ENCODE measurements around the gene KLK1. TPM values are rescaled to one million over a fixed set of nuclear protein-coding genes. Genes with fewer than 3 reads are reported as not detected.

KLK1 gene
- total RNA-seq, 4 donors from 2014 or later, result 24.5 to 60.2 (median 47.3) TPM

GRCh38 chr19:50797429-50797780, 26.2 kb downstream of the KLK1 start:
- H3K36me3 ChIP-seq, result peaks cover 0 to 29% (median 0%) of the 10 kb centered on the region in 3 donors
- no peak for DNase-seq

GRCh38 chr19:50796634-50797428, 26.8 kb downstream of the KLK1 start:
- H3K27ac ChIP-seq, result no peak overlapping the region
- DNase-seq, result no peak
- H3K4me3 ChIP-seq, result no peak overlapping the region
- no peaks in the 10 kb centered on the region for H3K27me3 ChIP-seq
- no peak for TF ChIP-seq POLR2A (IDR thresholded peaks at IDR 0.05)
- peaks cover 0 to 29% (median 0%) of the 10 kb centered on the region in 3 donors for H3K36me3 ChIP-seq
- no peaks in the 10 kb centered on the region for H3K9me3 ChIP-seq
- H3K4me1 ChIP-seq, result peaks cover 0 to 3% (median 0%) of the 10 kb centered on the region in 4 donors

More at GRCh38 chr19:50797429-50797780, 26.2 kb downstream of the KLK1 start:
- no peak overlapping the region for H3K27ac ChIP-seq
- no peaks in the 10 kb centered on the region for H3K9me3 ChIP-seq
- TF ChIP-seq CTCF (IDR thresholded peaks at IDR 0.05) (no peak), POLR2A (IDR thresholded peaks at IDR 0.05) (no peak)
- peaks cover 0 to 7% (median 0%) of the 10 kb centered on the region in 4 donors for H3K4me1 ChIP-seq
- no peak overlapping the region for H3K4me3 ChIP-seq
- H3K27me3 ChIP-seq, result no peaks in the 10 kb centered on the region

GRCh38 chr19:50796128-50796633, 27.4 kb downstream of the KLK1 start:
- peaks cover 0 to 3% (median 0%) of the 10 kb centered on the region in 4 donors for H3K4me1 ChIP-seq
- H3K27ac ChIP-seq, result no peak overlapping the region
- H3K9me3 ChIP-seq, result no peaks in the 10 kb centered on the region
- TF ChIP-seq CTCF (IDR thresholded peaks at IDR 0.05) (no peak), POLR2A (IDR thresholded peaks at IDR 0.05) (no peak)
- no peak overlapping the region for H3K4me3 ChIP-seq
- DNase-seq, result no peak
- H3K36me3 ChIP-seq, result peaks cover 0 to 22% (median 0%) of the 10 kb centered on the region in 3 donors
- no peaks in the 10 kb centered on the region for H3K27me3 ChIP-seq

- no peak for DNase-seq
- H3K36me3 ChIP-seq, result peaks cover 0 to 20% (median 0%) of the 10 kb centered on the region in 3 donors
- TF ChIP-seq CTCF (IDR thresholded peaks at IDR 0.05), result no peak
- no peak for TF ChIP-seq POLR2A (IDR thresholded peaks at IDR 0.05)
- no peaks in the 10 kb centered on the region for H3K9me3 ChIP-seq
- no peaks in the 10 kb centered on the region for H3K27me3 ChIP-seq
- no peak overlapping the region for H3K27ac ChIP-seq
- H3K4me3 ChIP-seq, result no peak overlapping the region
- peaks cover 0 to 3% (median 0%) of the 10 kb centered on the region in 4 donors for H3K4me1 ChIP-seq
Observed at GRCh38 chr19:50795664-50796073, 27.9 kb downstream of the KLK1 start.

GRCh38 chr19:50794876-50795663, 28.5 kb downstream of the KLK1 start:
- Histone ChIP-seq H3K27me3 (no peaks in the 10 kb centered on the region), H3K4me3 (no peak overlapping the region), H3K4me1 (peaks cover 0 to 3% (median 0%) of the 10 kb centered on the region in 4 donors), H3K27ac (no peak overlapping the region), H3K36me3 (peaks cover 0 to 20% (median 0%) of the 10 kb centered on the region in 3 donors), H3K9me3 (no peaks in the 10 kb centered on the region)
- DNase-seq, result no peak
- TF ChIP-seq POLR2A (IDR thresholded peaks at IDR 0.05) (no peak), CTCF (IDR thresholded peaks at IDR 0.05) (peak in 1 of 6 experiments; percentile 4)
